Neural cell (in vitro differentiated cells): ENCODE results near the gene RASGRP2. TPM values are rescaled to one million over a fixed set of nuclear protein-coding genes. Genes with fewer than 3 reads are reported as not detected.

Source experiments
- H2AFZ ChIP-seq: fragments of 200-600, 300-800 bp; sonication (generic), shearing (Covaris generic); 2 replicates; pipeline ENCODE4 v1.6.0; 2014; ENCODE audit warnings: low read depth, mild to moderate bottlenecking, antibody characterized with exemption, low read length, moderate library complexity
- H3F3A ChIP-seq: fragments of 200-600 bp; shearing (Covaris generic); 2 replicates; pipeline ENCODE4 v1.6.1; 2016; ENCODE audit warnings: mild to moderate bottlenecking, moderate library complexity, mixed read lengths, antibody characterized with exemption, low read length; ENCODE audit not compliant: insufficient read depth, poor library complexity, severe bottlenecking
- H3K27ac ChIP-seq: fragments of 200-600, 300-800 bp; sonication (generic), shearing (Covaris generic); 2 replicates; pipeline ENCODE4 v1.5.1; 2014; ENCODE audit warnings: mild to moderate bottlenecking, low read length, moderate library complexity
- H3K27me3 ChIP-seq: fragments of 300-800, 200-600 bp; sonication (generic), shearing (Covaris generic); 2 replicates; pipeline ENCODE4 v1.6.0; 2014; ENCODE audit warnings: mild to moderate bottlenecking, low read depth, low read length, moderate library complexity; ENCODE audit not compliant: insufficient read depth
- H3K36me3 ChIP-seq: fragments of 300-800, 200-600 bp; sonication (generic), shearing (Covaris generic); 2 replicates; pipeline ENCODE4 v1.5.1; 2014; ENCODE audit warnings: mild to moderate bottlenecking, antibody characterized with exemption, low read length, moderate library complexity; ENCODE audit not compliant: insufficient read depth
- H3K4me2 ChIP-seq: fragments of 300-800, 200-600 bp; sonication (generic), shearing (Covaris generic); 2 replicates; pipeline ENCODE4 v1.6.0; 2014; ENCODE audit warnings: mild to moderate bottlenecking, low read length
- H3K4me3 ChIP-seq: fragments of 300-800, 200-600 bp; sonication (generic), shearing (Covaris generic); 2 replicates; pipeline ENCODE4 v1.5.1; 2014; ENCODE audit warnings: mild to moderate bottlenecking, low read length, moderate library complexity
- H3K79me2 ChIP-seq: fragments of 200-600 bp; shearing (Covaris generic); replicated peaks from 2 replicates; pipeline ENCODE4 v1.6.0; 2014; ENCODE audit warnings: mild to moderate bottlenecking, low read length, moderate library complexity; ENCODE audit not compliant: insufficient read depth
- H3K9ac ChIP-seq: fragments of 300-800, 200-600 bp; sonication (generic), shearing (Covaris generic); 2 replicates; pipeline ENCODE4 v1.6.1; 2016; ENCODE audit warnings: mild to moderate bottlenecking, low read length, mixed read lengths
- H3K9me2 ChIP-seq: fragments of 200-600 bp; shearing (Covaris generic); 2 replicates; pipeline ENCODE4 v1.6.1; 2016; ENCODE audit warnings: mild to moderate bottlenecking, low read length, mixed read lengths; ENCODE audit not compliant: insufficient read depth
- H3K9me3 ChIP-seq: fragments of 200-600, 300-800 bp; sonication (generic), shearing (Covaris generic); 2 replicates; pipeline ENCODE4 v1.6.1; 2016; ENCODE audit warnings: mild to moderate bottlenecking, mixed run types, low read length, moderate library complexity, mixed read lengths
- H4K20me1 ChIP-seq: fragments of 200-600 bp; shearing (Covaris generic); 2 replicates; pipeline ENCODE4 v1.6.1; 2016; ENCODE audit warnings: mild to moderate bottlenecking, mixed run types; ENCODE audit not compliant: insufficient read depth
- CTCF ChIP-seq: fragments of 450-650 bp; IDR thresholded peaks from 2 replicates; pipeline ENCODE4 v1.5.1; 2014; ENCODE audit warnings: antibody characterized with exemption, mild to moderate bottlenecking, moderate library complexity; ENCODE audit not compliant: poor library complexity, severe bottlenecking
- EP300 ChIP-seq: fragments of 450-650 bp; conservative IDR thresholded peaks from 2 replicates; pipeline ENCODE4 v1.6.1; 2014; ENCODE audit warnings: antibody characterized with exemption, mild to moderate bottlenecking, moderate library complexity; ENCODE audit not compliant: poor library complexity, severe bottlenecking
- EZH2 ChIP-seq: fragments of 200-600, 300-800 bp; shearing (Covaris generic), sonication (generic); IDR thresholded peaks from 2 replicates; pipeline ENCODE4 v1.6.1; 2014; ENCODE audit warnings: antibody characterized with exemption, low read length, borderline replicate concordance, mild to moderate bottlenecking; ENCODE audit not compliant: insufficient read depth, poor library complexity, severe bottlenecking
- MXI1 ChIP-seq: fragments of 450-650 bp; conservative IDR thresholded peaks from 2 replicates; pipeline ENCODE4 v1.6.1; 2014; ENCODE audit warnings: antibody characterized with exemption, mild to moderate bottlenecking; ENCODE audit not compliant: poor library complexity, severe bottlenecking
- POLR2AphosphoS5 ChIP-seq: IDR thresholded peaks from 2 replicates; pipeline ENCODE4 v1.6.1; 2012
- RAD21 ChIP-seq: fragments of 450-650 bp; conservative IDR thresholded peaks from 2 replicates; pipeline ENCODE4 v1.6.1; 2014; ENCODE audit warnings: antibody characterized with exemption, mild to moderate bottlenecking, moderate library complexity
- REST ChIP-seq: IDR thresholded peaks from 2 replicates; pipeline ENCODE4 v1.6.1; 2012; ENCODE audit warnings: borderline replicate concordance
- SMC3 ChIP-seq: fragments of 450-650 bp; conservative IDR thresholded peaks from 2 replicates; pipeline ENCODE4 v1.6.1; 2014; ENCODE audit warnings: antibody characterized with exemption, mild to moderate bottlenecking, moderate library complexity; ENCODE audit not compliant: poor library complexity
- TAF1 ChIP-seq: IDR thresholded peaks from 2 replicates; pipeline ENCODE4 v1.6.1; 2012; ENCODE audit warnings: low read depth
- polyA plus RNA-seq: library from polyadenylated mRNA; depleted of rRNA; stranded (reverse); fragments of >200 nt; gene quantifications from 2 replicates; pipeline ENCODE4 v1.2.3, GENCODE V29; 2014

RASGRP2 gene
- polyA plus RNA-seq, 1 donor from 2014 or later = 4.5 TPM

- no peaks in the 10 kb centered on the region for H3K27me3 ChIP-seq
- peak within 1 kb of the TSS; percentile 80 for H3K4me3 ChIP-seq
- H3K4me2 ChIP-seq = peak within 1 kb of the TSS; percentile 91
- peaks cover 28% of the 10 kb centered on the region for H4K20me1 ChIP-seq
- TF ChIP-seq TAF1 (peak; percentile 74), POLR2AphosphoS5 (peak; percentile 94), MXI1 (no peak), SMC3 (no peak), EP300 (peak; percentile 68), REST (peak; percentile 73), RAD21 (no peak), EZH2 (no peak), CTCF (peak; percentile 65)
- peaks cover 7% of the 10 kb centered on the region for H3F3A ChIP-seq
- H3K79me2 ChIP-seq = peaks cover 41% of the 10 kb centered on the region
- H3K9me2 ChIP-seq = no peaks in the 10 kb centered on the region
- peaks cover 13% of the 10 kb centered on the region for H3K36me3 ChIP-seq
- H3K9me3 ChIP-seq = no peaks in the 10 kb centered on the region
- H3K27ac ChIP-seq = peak within 1 kb of the TSS; percentile 96
- H2AFZ ChIP-seq = no peak within 1 kb of the TSS
- H3K9ac ChIP-seq = peak within 1 kb of the TSS; percentile 97
Measured at GRCh38 chr11:64778473-64779298, 34.7 kb upstream of the RASGRP2 start, which contains the start of gene SF1. Gene SF1 (minus strand): TSS chr11:64778542. CDS start chr11:64778392, 150 bp downstream.

GRCh38 chr11:64778223-64778472 is 34.2 kb upstream of the RASGRP2 start:
- Histone ChIP-seq H3K9me2 (no peaks in the 10 kb centered on the region), H4K20me1 (peaks cover 30% of the 10 kb centered on the region), H3K27me3 (no peaks in the 10 kb centered on the region), H3K79me2 (peaks cover 46% of the 10 kb centered on the region), H3K9me3 (no peaks in the 10 kb centered on the region), H2AFZ (no peak overlapping the region), H3K27ac (peak overlapping the region; percentile 96), H3K4me3 (peak overlapping the region; percentile 72), H3K9ac (peak overlapping the region; percentile 97), H3K36me3 (peaks cover 14% of the 10 kb centered on the region), H3K4me2 (no peak overlapping the region), H3F3A (peaks cover 7% of the 10 kb centered on the region)
- no peak for TF ChIP-seq TAF1
- peak; percentile 15 for TF ChIP-seq SMC3
- TF ChIP-seq CTCF = no peak
- TF ChIP-seq MXI1 = peak; percentile 52
- TF ChIP-seq RAD21 = no peak
- no peak for TF ChIP-seq EP300
- no peak for TF ChIP-seq EZH2
- no peak for TF ChIP-seq REST
- no peak for TF ChIP-seq POLR2AphosphoS5
